H1 (cell line): ENCODE results near the gene ING5. TPM values are rescaled to one million over a fixed set of nuclear protein-coding genes. Genes with fewer than 3 reads are reported as not detected.

Source experiments
- ATF3 ChIP-seq: IDR thresholded peaks from 2 replicates; pipeline ENCODE4 v1.6.1; 2011; ENCODE audit warnings: low read depth, mild to moderate bottlenecking, low read length; ENCODE audit not compliant: insufficient read depth
- CHD7 ChIP-seq: fragments of 300-600 bp; sonication (generic); IDR thresholded peaks from 2 replicates; pipeline ENCODE4 v1.7.1; 2012; ENCODE audit warnings: low read length, moderate library complexity, mild to moderate bottlenecking, inconsistent platforms; ENCODE audit not compliant: insufficient replicate concordance
- CTCF ChIP-seq, 3 experiments: IDR thresholded peaks; 1 replicate in 2 of 3; 2 replicates in 1 of 3; pipeline versions ENCODE4 v1.5.1 to v1.6.1; 2011; ENCODE audit warnings: low read length in 3 of 3, mild to moderate bottlenecking in 3 of 3, inconsistent platforms in 2 of 3, low read depth in 1 of 3, moderate library complexity in 1 of 3; ENCODE audit not compliant: insufficient read depth in 1 of 3; ENCODE audit errors: control extremely low read depth in 1 of 3
- GTF2F1 ChIP-seq: IDR thresholded peaks from 2 replicates; pipeline ENCODE4 v1.6.1; 2012; ENCODE audit warnings: low read depth, low read length, improper control_type of control experiment, borderline replicate concordance
- JUND ChIP-seq: IDR thresholded peaks from 2 replicates; pipeline ENCODE4 v1.6.1; 2011; ENCODE audit warnings: mild to moderate bottlenecking, improper control_type of control experiment, low read length
- KDM4A ChIP-seq: IDR thresholded peaks from one replicate; pipeline ENCODE4 v1.7.1; 2012; ENCODE audit warnings: low read depth, mild to moderate bottlenecking, moderate library complexity, low read length, inconsistent platforms; ENCODE audit not compliant: severe bottlenecking
- polyA plus RNA-seq, 7 experiments: library from polyadenylated mRNA; depleted of rRNA in 3 of 7; stranded (reverse) in 5 of 7; unstranded in 2 of 7; fragments of >200 nt in 5 of 7; fragments of 200-250 nt in 2 of 7; gene quantifications; 1 replicate in 5 of 7; 2 replicates in 1 of 7; 4 replicates in 1 of 7; pipeline versions ENCODE4 v1.2.1 to v1.2.3, GENCODE V29; 2011 to 2013; ENCODE audit warnings: missing spikeins in 2 of 7, mixed read lengths in 2 of 7
- total RNA-seq: library from RNA; stranded (reverse); fragmentation: NEBNext Ultra II Directional; extraction: Animal tissue kit (Norgen Biotek cat#: 25700); gene quantifications from 2 replicates; pipeline ENCODE4 v1.2.1, GENCODE V29; 2021

The ING5 gene
- total and polyA plus RNA-seq, 2 of the 8 experiments (the other 6 are each of a cell fraction or from before 2014, with no cell fraction given): 41.5 to 47.4 TPM

- TF ChIP-seq KDM4A (no peak), CTCF (IDR thresholded peaks at IDR 0.05; ENCODE audit: control extremely low read depth in 1 of 3, insufficient read depth in 1 of 3, low read depth in 1 of 3, low read length in 3 of 3) (no peak), CHD7 (no peak), JUND (no peak), ATF3 (no peak), GTF2F1 (no peak)
- TF ChIP-seq, all 59 proteins: peak for 0
Measured at GRCh38 chr2:241720099-241720498, 18.3 kb downstream of the ING5 start (continued).
